ENCODE measurements around the gene BMPER. TPM values are rescaled to one million over a fixed set of nuclear protein-coding genes. Genes with fewer than 3 reads are reported as not detected.

BMPER gene
- total and polyA plus RNA-seq, 2 of the 8 experiments (the other 6 are each of a cell fraction or from before 2014, with no cell fraction given), result 0.33 to 0.69 TPM

GRCh38 chr7:34156336-34156735, 251.0 kb downstream of the BMPER start:
- Histone ChIP-seq H3K18ac (ENCODE audit: extremely low read depth, low read length) (no peak overlapping the region), H3K79me1 (ENCODE audit: low read depth, low read length) (no peaks in the 10 kb centered on the region), H3K36me3 (ENCODE audit: control insufficient read depth in 2 of 4, insufficient read depth in 4 of 4, low read length in 3 of 4) (no peaks in the 10 kb centered on the region), H2AFZ (ENCODE audit: low read length) (no peak overlapping the region), H3K4me3 (ENCODE audit: extremely low read depth in 1 of 4, insufficient read depth in 2 of 4, low read depth in 3 of 4, low read length in 4 of 4) (no peak overlapping the region), H4K8ac (ENCODE audit: extremely low read depth, insufficient read depth, low read length) (no peak overlapping the region), H3K56ac (replicated peaks; ENCODE audit: insufficient read length, low read depth, low read length) (no peak overlapping the region), H2AK5ac (ENCODE audit: low read depth, low read length) (no peak overlapping the region), H3K9ac (replicated peaks in 1 of 4; ENCODE audit: extremely low read depth in 1 of 4, low read depth in 3 of 4, low read length in 3 of 4) (no peak overlapping the region), H3K4me1 (replicated peaks in 1 of 4; ENCODE audit: control insufficient read depth in 3 of 4, insufficient read depth in 4 of 4, low read length in 3 of 4) (peaks cover 4 to 7% (median 5%) of the 10 kb centered on the region in 4 experiments; a peak in 4 of 7 replicates), H2BK5ac (ENCODE audit: low read depth, low read length) (no peak overlapping the region), H4K5ac (ENCODE audit: insufficient read length, low read depth, low read length) (no peak overlapping the region), H2BK120ac (replicated peaks; ENCODE audit: low read depth, low read length) (no peak overlapping the region), H3K27me3 (replicated peaks in 1 of 4; ENCODE audit: control insufficient read depth in 3 of 4, extremely low read depth in 1 of 4, insufficient read depth in 3 of 4, low read length in 3 of 4) (no peaks in the 10 kb centered on the region), H3K4me2 (ENCODE audit: insufficient read depth in 1 of 2, low read depth in 2 of 2, low read length in 2 of 2) (no peak overlapping the region), H3K79me2 (ENCODE audit: control insufficient read depth in 1 of 2, insufficient read depth in 2 of 2, low read length in 2 of 2) (no peaks in the 10 kb centered on the region), H3K23ac (ENCODE audit: insufficient read length) (no peak overlapping the region), H2BK15ac (ENCODE audit: low read length) (no peak overlapping the region), H2BK20ac (ENCODE audit: low read length) (no peak overlapping the region), H3K9me3 (ENCODE audit: insufficient read depth in 2 of 2, low read depth in 1 of 2, low read length in 1 of 2) (no peaks in the 10 kb centered on the region), H4K20me1 (replicated peaks in 1 of 2; ENCODE audit: control insufficient read depth in 1 of 2, insufficient read depth in 2 of 2, low read length in 2 of 2) (no peaks in the 10 kb centered on the region), H3K27ac (ENCODE audit: low read depth, low read length) (no peak overlapping the region), H3K23me2 (ENCODE audit: low read depth, low read length) (peaks cover 2% of the 10 kb centered on the region; the same call in 1 of the 2 replicates), H3K14ac (ENCODE audit: insufficient read length) (no peak overlapping the region), H3K4ac (replicated peaks; ENCODE audit: insufficient read length, low read depth, low read length) (no peak overlapping the region), H4K91ac (replicated peaks; ENCODE audit: insufficient read length, low read length) (no peak overlapping the region), H2BK12ac (ENCODE audit: low read depth, low read length) (no peak overlapping the region)
- no peak for DNase-seq (ENCODE audit: low read depth in 1 of 2, low spot score in 2 of 2)
- 96% methylated on average over 2 of the region's 2 CpGs; no CpG with 5 or more reads in 1 of the 2 experiments for whole genome bisulfite sequencing, 2 experiments (ENCODE audit: extremely low coverage in 1 of 2, insufficient coverage in 1 of 2, insufficient read length in 1 of 2, insufficient replicate concordance in 2 of 2, low coverage in 1 of 2, low lambda C conversion rate in 2 of 2, missing lambda C conversion rate in 1 of 2)
- CTCF ChIA-PET (ENCODE audit: partially characterized antibody), result interaction anchor here (1.0 to 13.5 kb wide), 6 partner anchors 9 to 224 kb away, joined by 3 to 197 read pairs (median 3); no protein-coding TSS in a partner anchor
- TF ChIP-seq CREB1 (IDR thresholded peaks at IDR 0.05) (no peak), YY1 (IDR thresholded peaks at IDR 0.05; ENCODE audit: low read depth, low read length) (no peak), USF2 (IDR thresholded peaks at IDR 0.05; ENCODE audit: low read length) (no peak), HDAC2 (IDR thresholded peaks at IDR 0.05; ENCODE audit: borderline replicate concordance in 1 of 2, low read depth in 2 of 2, low read length in 2 of 2) (no peak), MAX (IDR thresholded peaks at IDR 0.05) (no peak), ZNF274 (IDR thresholded peaks at IDR 0.05; ENCODE audit: borderline replicate concordance, extremely low read depth, low read length) (no peak), POLR2AphosphoS5 (IDR thresholded peaks at IDR 0.05; ENCODE audit: low read depth, low read length) (no peak), BACH1 (IDR thresholded peaks at IDR 0.05; ENCODE audit: low read length) (no peak), SRF (IDR thresholded peaks at IDR 0.05; ENCODE audit: low read depth, low read length) (no peak), FOSL1 (IDR thresholded peaks at IDR 0.05; ENCODE audit: insufficient read depth, low read depth, low read length) (no peak)
- POLR2A ChIA-PET (ENCODE audit: partially characterized antibody), result interaction anchor here (1.4 kb wide), 1 partner anchor 22 kb away, joined by 4 read pairs; no protein-coding TSS in a partner anchor
- FAIRE-seq, result no peak

Measured in H1 (cell line).